ENCODE results near the gene CFH.
"Not testable (repeated sequence)": the region's sequence is repeated elsewhere in the genome, so short reads cannot be mapped to it uniquely, and the experiment has no call there.

GRCh38 chr1:196769823-196770222 is 118.0 kb downstream of the CFH start:
- not testable (repeated sequence) for TF ChIP-seq POLR2A, CTCF, POLR2AphosphoS5 (IDR thresholded peaks at IDR 0.05)

All from prostate gland (tissue), 2 donors.